HG03103 (cell line): ENCODE results near the gene UROS.

ENCODE experiments used
- ATAC-seq: cut with Tn5 transposase; IDR thresholded peaks from one replicate; pipeline ENCODE4 v1.9.1; 2021; ENCODE audit warnings: low read depth; ENCODE audit not compliant: unreplicated experiment

UROS gene

GRCh38 chr10:125838802-125839575 lies 15.9 kb upstream of the UROS start:
- no peak for ATAC-seq

GRCh38 chr10:125836746-125837145 lies 13.7 kb upstream of the UROS start:
- no peak for ATAC-seq

- ATAC-seq = no peak
Measured at GRCh38 chr10:125828311-125828710, 5.3 kb upstream of the UROS start.

GRCh38 chr10:125827133-125827532 lies 4.1 kb upstream of the UROS start:
- no peak for ATAC-seq

GRCh38 chr10:125824736-125825135 lies 1.7 kb upstream of the UROS start:
- no peak for ATAC-seq

- no peak for ATAC-seq
Measured at GRCh38 chr10:125823663-125824251, 699 bp upstream of the UROS start.

GRCh38 chr10:125820701-125821100 lies 2.4 kb downstream of the UROS start:
- peak; percentile 40 for ATAC-seq

GRCh38 chr10:125817337-125817946 lies 5.6 kb downstream of the UROS start:
- ATAC-seq = no peak

GRCh38 chr10:125816548-125816947 lies 6.5 kb downstream of the UROS start:
- ATAC-seq = no peak

- ATAC-seq = no peak
Measured at GRCh38 chr10:125815764-125816163, 7.3 kb downstream of the UROS start.

- no peak for ATAC-seq
Measured at GRCh38 chr10:125812128-125812750, 10.8 kb downstream of the UROS start.

- ATAC-seq = no peak
Measured at GRCh38 chr10:125811251-125811650, 11.8 kb downstream of the UROS start.

GRCh38 chr10:125808047-125808446 lies 15.0 kb downstream of the UROS start:
- ATAC-seq = no peak

- ATAC-seq = no peak
Measured at GRCh38 chr10:125802739-125803138, 20.3 kb downstream of the UROS start.

GRCh38 chr10:125802131-125802530 lies 20.9 kb downstream of the UROS start:
- no peak for ATAC-seq

GRCh38 chr10:125801574-125801973 lies 21.5 kb downstream of the UROS start:
- no peak for ATAC-seq

- ATAC-seq = no peak
Measured at GRCh38 chr10:125799451-125800182, 23.4 kb downstream of the UROS start.

GRCh38 chr10:125797994-125798662 lies 24.9 kb downstream of the UROS start:
- no peak for ATAC-seq

GRCh38 chr10:125797424-125797823 lies 25.6 kb downstream of the UROS start:
- no peak for ATAC-seq

GRCh38 chr10:125795637-125796190 lies 27.3 kb downstream of the UROS start:
- ATAC-seq = no peak
